Activated CD4-positive, alpha-beta memory T cell treated with anti-CD3 and anti-CD28 coated beads for 36 hours (primary cell): ENCODE results near the gene BCKDHA. TPM values are rescaled to one million over a fixed set of nuclear protein-coding genes. Genes with fewer than 3 reads are reported as not detected.

Experiments
- CTCF ChIA-PET: fragments of 350-600 bp; sonication (Branson Sonifier 250); formaldehyde crosslinking; loops from one replicate; lab custom pipeline; 2021; ENCODE audit warnings: antibody characterized with exemption, inconsistent platforms; lab: Charles Lee
- POLR2A ChIA-PET: fragments of 350-600 bp; sonication (Branson Sonifier 250); formaldehyde crosslinking; loops from one replicate; lab custom pipeline; 2021; ENCODE audit warnings: antibody characterized with exemption; lab: Charles Lee
- DNase-seq: peaks from one replicate; pipeline ENCODE4 v3.0.0-alpha.2; 2020
- H3K27ac Mint-ChIP-seq: one replicate; pipeline ENCODE4 v1.8.0; 2021; ENCODE audit warnings: mixed read lengths
- H3K27me3 Mint-ChIP-seq: one replicate; pipeline ENCODE4 v1.8.0; 2021; ENCODE audit warnings: mixed read lengths
- H3K36me3 Mint-ChIP-seq: one replicate; pipeline ENCODE4 v1.8.0; 2021; ENCODE audit warnings: mixed read lengths
- H3K4me1 Mint-ChIP-seq: one replicate; pipeline ENCODE4 v1.8.0; 2021; ENCODE audit warnings: low read depth, mixed read lengths
- H3K4me3 Mint-ChIP-seq: one replicate; pipeline ENCODE4 v1.8.0; 2021; ENCODE audit warnings: mild to moderate bottlenecking, mixed read lengths
- H3K9me3 Mint-ChIP-seq: one replicate; pipeline ENCODE4 v1.8.0; 2021; ENCODE audit warnings: mixed read lengths
- intact Hi-C: fragments of 100-400 bp; cut with micrococcal nuclease; formaldehyde crosslinking; loops from one replicate; pipeline ENCODE4 v1.15.1; 2023
- total RNA-seq, 2 experiments: library from RNA; stranded (reverse); gene quantifications; one replicate each; pipeline ENCODE4 v1.2.3, GENCODE V29; 2021

The BCKDHA gene
- total RNA-seq, 2 experiments from 2014 or later: 17.4 to 23.2 TPM

DNA sequence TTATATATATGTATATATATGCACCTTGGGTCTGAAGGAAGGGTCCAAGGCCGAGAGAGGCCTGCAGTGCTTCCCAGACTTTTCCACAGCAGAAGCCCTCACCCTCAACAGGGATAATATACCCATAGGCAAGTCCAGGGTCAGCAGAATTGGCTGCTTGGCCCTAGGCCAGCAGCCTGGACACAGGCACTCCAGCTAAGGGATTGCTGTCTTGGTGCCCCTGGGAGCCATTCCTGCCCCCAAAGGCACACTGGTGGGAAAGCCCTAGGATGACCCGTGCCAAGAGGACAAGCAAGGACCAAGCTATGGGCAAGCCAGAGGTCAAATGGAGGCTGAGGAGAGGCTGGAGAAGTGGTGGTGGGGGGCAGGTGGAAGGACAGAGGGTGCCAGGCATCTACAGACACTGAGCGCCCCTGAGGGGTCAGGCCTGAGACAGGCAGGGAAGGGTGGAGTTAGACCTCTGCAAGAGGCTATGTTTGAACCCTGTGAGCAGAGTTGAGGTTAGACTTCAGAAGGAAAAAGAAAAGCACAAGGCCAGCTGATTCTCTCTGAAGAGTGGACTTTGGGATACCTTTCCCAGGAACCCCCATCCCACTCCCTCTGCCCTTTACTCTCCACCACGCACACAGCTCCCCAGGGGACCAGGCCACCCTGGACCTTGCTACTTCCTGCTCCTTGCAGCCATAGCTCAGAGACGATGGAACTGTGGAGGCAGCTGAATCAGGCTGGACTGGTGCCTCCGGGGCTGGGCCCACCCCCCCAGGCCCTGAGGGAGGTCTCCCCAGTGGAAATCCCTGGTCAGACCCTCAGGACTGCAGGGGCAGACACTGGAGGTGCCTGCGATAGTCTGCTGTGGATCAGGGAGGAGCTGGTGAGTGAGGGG, 45.1 kb downstream of the BCKDHA start, which contains the start of gene ERICH4:
Gene ERICH4, plus strand, starts transcription at position 684 of the 883 bp plus-strand sequence. Its CDS starts 14 bp downstream, at position 698.
- intact Hi-C loops: no loop called here
- Mint-ChIP-seq H3K4me3 (no peak within 1 kb of the TSS), H3K36me3 (peaks cover 3% of the 10 kb centered on the region), H3K27ac (no peak within 1 kb of the TSS), H3K27me3 (peaks cover 7% of the 10 kb centered on the region), H3K9me3 (no peaks in the 10 kb centered on the region), H3K4me1 (peaks cover 11% of the 10 kb centered on the region)
- DNase-seq: no peak
- ChIA-PET POLR2A (no interaction called here), CTCF (interaction anchor here (6.4 kb wide), 1 partner anchor 127 kb away, joined by 33 read pairs; no protein-coding TSS in a partner anchor)

DNA sequence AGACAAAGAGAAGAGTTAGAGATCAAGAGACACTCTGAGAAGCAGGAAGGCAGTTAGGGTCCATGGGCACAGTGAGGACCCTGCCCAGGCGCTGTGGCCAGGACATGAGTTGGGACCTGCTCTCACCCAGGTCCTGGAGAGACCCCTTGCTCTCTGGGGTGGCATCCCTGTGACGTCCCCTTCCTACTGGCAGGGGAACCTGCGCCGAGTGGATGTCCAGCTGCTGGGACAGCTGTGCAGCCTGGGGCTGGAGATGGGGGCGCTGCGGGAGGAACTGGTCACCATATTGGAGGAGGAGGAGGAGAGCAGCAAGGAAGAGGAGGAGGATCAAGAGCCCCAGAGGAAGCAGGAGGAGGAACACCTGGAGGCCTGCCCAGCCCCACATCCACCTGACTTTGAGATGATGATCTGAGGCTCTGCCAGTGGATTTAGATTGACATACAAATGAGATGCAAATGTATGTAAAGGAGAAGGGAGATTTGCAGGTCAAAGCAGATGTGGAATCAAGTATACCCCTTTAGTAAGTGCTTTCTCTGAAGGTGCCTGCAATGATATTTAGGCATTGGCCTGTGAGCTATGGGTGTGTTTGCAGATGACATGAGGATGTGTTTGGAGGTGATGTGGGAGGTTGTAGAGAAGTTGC, 46.3 kb downstream of the BCKDHA start:
- Mint-ChIP-seq H3K9me3 (no peaks in the 10 kb centered on the region), H3K27me3 (peaks cover 9% of the 10 kb centered on the region), H3K27ac (no peak overlapping the region), H3K4me1 (peaks cover 10% of the 10 kb centered on the region), H3K4me3 (no peak overlapping the region), H3K36me3 (no peaks in the 10 kb centered on the region)
- intact Hi-C loops: no loop called here
- CTCF ChIA-PET: interaction anchor here (0.5 kb wide), 1 partner anchor 263 kb away, joined by 3 read pairs; no protein-coding TSS in a partner anchor
- POLR2A ChIA-PET: no interaction called here
- no peak for DNase-seq

- peaks cover 9% of the 10 kb centered on the region for H3K27me3 Mint-ChIP-seq
Measured at GRCh38 chr19:41445575-41445974, 48.0 kb downstream of the BCKDHA start.

GRCh38 chr19:41447732-41448332, 50.2 kb downstream of the BCKDHA start:
- ChIA-PET POLR2A (interaction anchor here (1.2 kb wide), 1 partner anchor 10 kb away, joined by 4 read pairs; no protein-coding TSS in a partner anchor), CTCF (interaction anchor here (0.6 to 8.4 kb wide), 12 partner anchors 9 to 968 kb away, joined by 3 to 281 read pairs (median 16); no protein-coding TSS in a partner anchor)
- Mint-ChIP-seq H3K4me1 (peaks cover 7% of the 10 kb centered on the region), H3K9me3 (no peaks in the 10 kb centered on the region), H3K27ac (no peak overlapping the region), H3K36me3 (no peaks in the 10 kb centered on the region), H3K27me3 (peaks cover 9% of the 10 kb centered on the region), H3K4me3 (no peak overlapping the region)
- DNase-seq: no peak
- intact Hi-C loops: no loop called here

More at GRCh38 chr19:41445575-41445974, 48.0 kb downstream of the BCKDHA start:
- Mint-ChIP-seq H3K36me3 (no peaks in the 10 kb centered on the region), H3K4me3 (no peak overlapping the region), H3K4me1 (peaks cover 7% of the 10 kb centered on the region), H3K27ac (no peak overlapping the region), H3K9me3 (no peaks in the 10 kb centered on the region)
- ChIA-PET POLR2A (no interaction called here), CTCF (interaction anchor here (1.1 to 8.4 kb wide), 3 partner anchors 92 to 152 kb away, joined by 4 to 281 read pairs (median 104); no protein-coding TSS in a partner anchor)
- intact Hi-C loops: no loop called here
- no peak for DNase-seq

GRCh38 chr19:41449079-41449864, 51.7 kb downstream of the BCKDHA start:
- no peak overlapping the region for H3K27ac Mint-ChIP-seq
- no peaks in the 10 kb centered on the region for H3K36me3 Mint-ChIP-seq
- peak; percentile 84 for DNase-seq
- no peaks in the 10 kb centered on the region for H3K9me3 Mint-ChIP-seq
- H3K4me3 Mint-ChIP-seq: peak overlapping the region; percentile 62
- peaks cover 7% of the 10 kb centered on the region for H3K4me1 Mint-ChIP-seq
- intact Hi-C loops: loop anchor here (1.0 kb wide), 3 partner anchors 88 to 148 kb away; no protein-coding TSS in a partner anchor
- peaks cover 9% of the 10 kb centered on the region for H3K27me3 Mint-ChIP-seq
- POLR2A ChIA-PET: interaction anchor here (1.2 kb wide), 1 partner anchor 8 kb away, joined by 4 read pairs; no protein-coding TSS in a partner anchor
- CTCF ChIA-PET: interaction anchor here (0.6 to 8.4 kb wide), 41 partner anchors 9 to 1101 kb away, joined by 3 to 281 read pairs (median 5); partner anchors contain the start of genes B3GNT8, C19orf47, CEACAM21 and DMAC2

GRCh38 chr19:41449865-41450178, 52.2 kb downstream of the BCKDHA start:
- Mint-ChIP-seq H3K9me3 (no peaks in the 10 kb centered on the region), H3K4me1 (peaks cover 7% of the 10 kb centered on the region), H3K36me3 (no peaks in the 10 kb centered on the region), H3K27me3 (peaks cover 9% of the 10 kb centered on the region), H3K27ac (no peak overlapping the region), H3K4me3 (no peak overlapping the region)
- ChIA-PET POLR2A (no interaction called here), CTCF (interaction anchor here (0.6 to 8.4 kb wide), 26 partner anchors 8 to 192 kb away, joined by 3 to 281 read pairs (median 8); partner anchors contain the start of genes B3GNT8, CEACAM21 and DMAC2)
- no peak for DNase-seq
- intact Hi-C loops: loop anchor here (1.0 kb wide), 3 partner anchors 87 to 147 kb away; no protein-coding TSS in a partner anchor

DNA sequence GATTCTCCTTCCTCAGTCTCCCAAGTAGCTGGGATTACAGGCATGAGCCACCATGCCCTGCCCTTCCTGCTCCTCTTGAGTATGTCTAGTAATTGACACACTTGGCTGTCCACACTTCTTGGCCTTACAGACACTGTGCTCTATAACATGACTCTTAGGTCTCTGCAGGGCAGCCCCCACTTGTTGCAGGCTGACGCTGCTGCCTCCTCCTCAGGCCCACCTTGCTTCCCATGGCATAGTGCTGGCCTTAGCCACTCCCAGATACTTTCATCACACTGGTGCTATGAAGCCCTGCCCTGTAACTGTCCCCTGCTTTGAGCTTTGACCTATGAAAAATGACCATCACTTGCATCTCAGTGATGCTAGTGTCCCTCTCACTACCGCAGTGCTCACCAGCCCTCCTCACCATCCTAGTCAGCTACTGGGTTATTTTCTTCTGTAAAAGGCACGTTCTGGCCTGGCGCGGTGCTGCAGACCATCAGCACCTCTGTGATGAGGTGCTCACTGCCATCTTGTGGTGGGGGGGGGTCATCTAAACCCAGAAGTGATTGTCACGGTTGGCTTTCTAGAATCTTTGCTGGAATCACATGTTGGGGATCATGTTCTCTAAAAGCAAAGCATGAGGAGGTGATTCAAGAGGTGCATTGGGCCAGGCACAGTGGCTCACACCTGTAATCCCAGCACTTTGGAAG, 55.1 kb downstream of the BCKDHA start:
- peaks cover 18% of the 10 kb centered on the region for H3K4me1 Mint-ChIP-seq
- no peak overlapping the region for H3K27ac Mint-ChIP-seq
- no peak for DNase-seq
- H3K4me3 Mint-ChIP-seq: no peak overlapping the region
- H3K27me3 Mint-ChIP-seq: peaks cover 2% of the 10 kb centered on the region
- CTCF ChIA-PET: interaction anchor here (5.8 to 8.4 kb wide), 2 partner anchors 112 to 142 kb away, joined by 92 to 281 read pairs; no protein-coding TSS in a partner anchor
- no peaks in the 10 kb centered on the region for H3K36me3 Mint-ChIP-seq
- H3K9me3 Mint-ChIP-seq: no peaks in the 10 kb centered on the region
- POLR2A ChIA-PET: no interaction called here
- intact Hi-C loops: no loop called here

GRCh38 chr19:41455936-41456335, 58.3 kb downstream of the BCKDHA start:
- H3K9me3 Mint-ChIP-seq: no peaks in the 10 kb centered on the region
- ChIA-PET CTCF (interaction anchor here (0.7 to 3.4 kb wide), 7 partner anchors 9 to 339 kb away, joined by 3 to 21 read pairs (median 4); no protein-coding TSS in a partner anchor), POLR2A (no interaction called here)
- H3K36me3 Mint-ChIP-seq: no peaks in the 10 kb centered on the region
- no peaks in the 10 kb centered on the region for H3K27me3 Mint-ChIP-seq
- no peak overlapping the region for H3K27ac Mint-ChIP-seq
- H3K4me1 Mint-ChIP-seq: peaks cover 15% of the 10 kb centered on the region
- intact Hi-C loops: no loop called here
- no peak for DNase-seq
- H3K4me3 Mint-ChIP-seq: no peak overlapping the region

DNA sequence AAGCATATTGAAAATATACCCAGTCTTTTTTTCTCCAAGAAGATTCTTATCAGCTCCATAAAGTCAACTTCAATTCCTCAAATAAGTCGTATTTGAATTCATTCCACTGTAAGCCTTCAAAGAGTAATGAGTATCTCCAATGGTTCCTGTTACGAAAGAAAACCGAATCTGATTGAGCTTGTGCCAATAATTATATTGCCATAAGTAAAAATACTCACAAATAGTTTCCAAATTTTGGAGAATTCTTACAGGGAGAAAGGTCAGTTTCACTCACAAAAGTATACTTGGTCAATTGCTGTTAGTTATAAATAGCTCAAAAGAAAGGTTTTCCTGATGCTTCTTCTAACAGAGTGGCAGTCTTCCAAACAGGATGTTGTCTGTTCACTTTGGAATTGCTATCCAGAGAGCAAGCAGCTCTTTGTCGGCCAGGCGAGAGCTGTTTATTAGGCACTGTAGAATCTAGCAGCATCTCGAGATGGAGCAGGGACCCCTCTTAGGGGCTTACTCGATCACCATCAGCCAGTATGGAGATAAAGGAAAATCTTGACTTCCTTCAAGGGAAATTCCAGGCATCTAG, 58.8 kb downstream of the BCKDHA start:
- H3K27me3 Mint-ChIP-seq: peaks cover 1% of the 10 kb centered on the region
- no peaks in the 10 kb centered on the region for H3K36me3 Mint-ChIP-seq
- H3K27ac Mint-ChIP-seq: no peak overlapping the region
- ChIA-PET CTCF (interaction anchor here (0.7 to 3.4 kb wide), 10 partner anchors 9 to 339 kb away, joined by 3 to 21 read pairs (median 4); no protein-coding TSS in a partner anchor), POLR2A (interaction anchor here (0.7 to 1.2 kb wide), 2 partner anchors 92 to 437 kb away, joined by 3 to 4 read pairs; no protein-coding TSS in a partner anchor)
- no peaks in the 10 kb centered on the region for H3K9me3 Mint-ChIP-seq
- intact Hi-C loops: no loop called here
- DNase-seq: no peak
- H3K4me1 Mint-ChIP-seq: peaks cover 15% of the 10 kb centered on the region
- H3K4me3 Mint-ChIP-seq: no peak overlapping the region

DNA sequence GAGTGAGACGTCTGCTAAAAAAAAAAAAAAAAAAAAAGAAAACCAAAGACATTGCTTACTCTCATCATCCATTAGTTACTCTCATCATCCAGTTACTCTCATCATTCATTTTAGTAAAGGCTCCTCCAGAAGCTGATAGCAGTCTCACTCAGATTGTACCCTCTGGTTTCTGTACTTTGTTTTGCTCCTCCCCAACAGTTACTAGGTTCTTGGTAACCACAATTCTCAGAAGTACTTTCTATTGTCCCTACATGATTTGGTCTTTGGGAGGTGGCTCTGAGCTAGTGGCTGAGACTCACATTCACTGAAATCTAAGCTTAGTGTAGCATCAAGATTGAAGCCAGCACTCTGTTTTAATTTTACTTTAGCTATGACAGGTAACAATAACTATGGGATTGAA, 59.6 kb downstream of the BCKDHA start:
- CTCF ChIA-PET: interaction anchor here (0.9 to 3.4 kb wide), 11 partner anchors 8 to 338 kb away, joined by 3 to 21 read pairs (median 4); no protein-coding TSS in a partner anchor
- no peak overlapping the region for H3K4me3 Mint-ChIP-seq
- POLR2A ChIA-PET: interaction anchor here (0.7 to 1.2 kb wide), 3 partner anchors 9 to 438 kb away, joined by 3 to 4 read pairs (median 4); no protein-coding TSS in a partner anchor
- H3K9me3 Mint-ChIP-seq: no peaks in the 10 kb centered on the region
- H3K27ac Mint-ChIP-seq: peak overlapping the region; percentile 57
- H3K4me1 Mint-ChIP-seq: peaks cover 15% of the 10 kb centered on the region
- H3K36me3 Mint-ChIP-seq: no peaks in the 10 kb centered on the region
- peaks cover 2% of the 10 kb centered on the region for H3K27me3 Mint-ChIP-seq
- intact Hi-C loops: no loop called here
- no peak for DNase-seq
